Right lobe of liver (tissue), 6 donors: ENCODE data around the gene ZNF564. TPM values are rescaled to one million over a fixed set of nuclear protein-coding genes. Genes with fewer than 3 reads are reported as not detected.
A peak's percentile ranks its signal among the peaks of the same experiment; 100 is the strongest.

Experiments used
- ATAC-seq, 4 donors: fragments of 200-7000 bp; cut with Tn5 transposase; one replicate each; pipeline ENCODE4 v1.9.1; 2020; ENCODE audit warnings: mild to moderate bottlenecking in 4 of 4, moderate library complexity in 4 of 4
- DNase-seq, 3 donors: peaks; one replicate each; pipeline ENCODE4 v3.0.0-alpha.2; 2020
- H3K27ac ChIP-seq, 3 donors: fragments of 200-600 bp; one replicate each; pipeline ENCODE4 v1.8.0; 2022
- H3K27me3 ChIP-seq, 2 donors: fragments of 200-600 bp; one replicate each; pipeline ENCODE4 v1.8.0; 2022
- H3K36me3 ChIP-seq, 4 donors: fragments of 200-600 bp; sonication (generic) in 1 of 4; one replicate each; pipeline versions ENCODE4 v1.5.1 to v1.8.0; 2017 to 2022; ENCODE audit warnings: control low read depth in 1 of 4
- H3K4me1 ChIP-seq, 4 donors: fragments of 200-600 bp; sonication (generic) in 1 of 4; one replicate each; pipeline versions ENCODE4 v1.5.1 to v1.8.0; 2017 to 2022; ENCODE audit warnings: control low read depth in 1 of 4
- H3K4me3 ChIP-seq, 3 donors: fragments of 200-600 bp; one replicate each; pipeline ENCODE4 v1.8.0; 2022
- H3K9me3 ChIP-seq, 4 donors: fragments of 200-600 bp; sonication (generic) in 1 of 4; one replicate each; pipeline versions ENCODE4 v1.5.1 to v1.8.0; 2017 to 2022; ENCODE audit warnings: control low read depth in 1 of 4
- POLR2A ChIP-seq: fragments of 450-650 bp; IDR thresholded peaks from one replicate; pipeline ENCODE4 v1.6.1; 2017; ENCODE audit warnings: antibody characterized with exemption, mild to moderate bottlenecking
- WGBS: methylation state at CpG from one replicate; pipeline ENCODE4 v1.1.6; 2018; ENCODE audit warnings: low coverage, low lambda C conversion rate; ENCODE audit not compliant: insufficient coverage; ENCODE audit errors: missing lambda C conversion rate; 5-methylcytosine and 5-hydroxymethylcytosine counted together
- intact Hi-C, 2 donors: fragments of 100-400 bp; cut with DNase I; formaldehyde crosslinking; loops; one replicate each; pipeline versions ENCODE4 v1.11.2 to v1.14.1; 2022
- total RNA-seq, 6 experiments: library from RNA; depleted of rRNA in 2 of 6; stranded (reverse); fragments of >200 nt in 2 of 6; fragmentation: NEBNext Ultra II Directional in 3 of 6; extraction: Animal tissue kit (Norgen Biotek cat#: 25700) in 3 of 6; gene quantifications; one replicate each; pipeline versions ENCODE4 v1.1.0 to v1.2.4, GENCODE V29; 2016 to 2023
- TF ChIP-seq, protein P1 (sequence below), 4 donors: fragments of 200-600 bp in 3 of 4; fragments of 450-650 bp in 1 of 4; IDR thresholded peaks; one replicate each; pipeline versions ENCODE4 v1.5.1 to v1.8.0; 2016 to 2022; ENCODE audit warnings: antibody characterized with exemption in 4 of 4, mild to moderate bottlenecking in 2 of 4
- donor health status: DM: no; HTN: yes; CAD: no.
- donor health status: DM: no; HTN: no; CAD: no.
- donor health status: DM: no; HTN: no; CAD: no.
- donor health status: DM: no; HTN: yes; CAD: no.
- donor health status: DM: no; HTN: yes; CAD: no.

ZNF564 gene
- total RNA-seq, 6 experiments from 2014 or later, result 3.1 to 8.1 (median 5.3) TPM

DNA sequence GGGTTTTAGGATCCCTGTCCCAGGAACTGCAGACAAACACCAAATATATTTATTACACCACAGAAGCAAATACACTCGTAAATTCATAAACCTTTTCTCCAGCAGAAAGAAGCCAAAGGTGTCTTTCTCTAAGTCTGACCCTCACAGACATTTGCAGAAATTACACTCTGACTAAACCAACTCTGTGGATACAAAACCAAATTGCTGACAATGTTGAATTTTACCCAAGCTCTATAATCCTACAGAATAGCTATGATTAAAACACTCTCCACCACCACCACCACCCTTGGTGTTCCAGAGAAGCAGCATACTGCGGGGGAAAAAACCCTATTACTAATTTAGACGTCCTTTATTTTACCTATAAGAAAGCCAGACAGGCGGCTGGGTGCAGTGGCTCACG, 5.2 kb downstream of the ZNF564 start:
- no peaks in the 10 kb centered on the region for H3K9me3 ChIP-seq
- no peak for DNase-seq
- no peak overlapping the region for H3K4me3 ChIP-seq
- intact Hi-C loops, result no loop called here
- peak overlapping the region in 1 of 3 donors; percentile 58 for H3K27ac ChIP-seq
- WGBS, result 91% methylated on average over 5 of the region's 5 CpGs
- TF ChIP-seq, protein P1, sequence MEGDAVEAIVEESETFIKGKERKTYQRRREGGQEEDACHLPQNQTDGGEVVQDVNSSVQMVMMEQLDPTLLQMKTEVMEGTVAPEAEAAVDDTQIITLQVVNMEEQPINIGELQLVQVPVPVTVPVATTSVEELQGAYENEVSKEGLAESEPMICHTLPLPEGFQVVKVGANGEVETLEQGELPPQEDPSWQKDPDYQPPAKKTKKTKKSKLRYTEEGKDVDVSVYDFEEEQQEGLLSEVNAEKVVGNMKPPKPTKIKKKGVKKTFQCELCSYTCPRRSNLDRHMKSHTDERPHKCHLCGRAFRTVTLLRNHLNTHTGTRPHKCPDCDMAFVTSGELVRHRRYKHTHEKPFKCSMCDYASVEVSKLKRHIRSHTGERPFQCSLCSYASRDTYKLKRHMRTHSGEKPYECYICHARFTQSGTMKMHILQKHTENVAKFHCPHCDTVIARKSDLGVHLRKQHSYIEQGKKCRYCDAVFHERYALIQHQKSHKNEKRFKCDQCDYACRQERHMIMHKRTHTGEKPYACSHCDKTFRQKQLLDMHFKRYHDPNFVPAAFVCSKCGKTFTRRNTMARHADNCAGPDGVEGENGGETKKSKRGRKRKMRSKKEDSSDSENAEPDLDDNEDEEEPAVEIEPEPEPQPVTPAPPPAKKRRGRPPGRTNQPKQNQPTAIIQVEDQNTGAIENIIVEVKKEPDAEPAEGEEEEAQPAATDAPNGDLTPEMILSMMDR (IDR thresholded peaks at IDR 0.05), result no peak
- TF ChIP-seq POLR2A, result no peak
- peaks cover 0 to 42% (median 20%) of the 10 kb centered on the region in 4 donors for H3K4me1 ChIP-seq
- H3K27me3 ChIP-seq, result no peaks in the 10 kb centered on the region
- H3K36me3 ChIP-seq, result no peaks in the 10 kb centered on the region
- ATAC-seq, result no peak

DNA sequence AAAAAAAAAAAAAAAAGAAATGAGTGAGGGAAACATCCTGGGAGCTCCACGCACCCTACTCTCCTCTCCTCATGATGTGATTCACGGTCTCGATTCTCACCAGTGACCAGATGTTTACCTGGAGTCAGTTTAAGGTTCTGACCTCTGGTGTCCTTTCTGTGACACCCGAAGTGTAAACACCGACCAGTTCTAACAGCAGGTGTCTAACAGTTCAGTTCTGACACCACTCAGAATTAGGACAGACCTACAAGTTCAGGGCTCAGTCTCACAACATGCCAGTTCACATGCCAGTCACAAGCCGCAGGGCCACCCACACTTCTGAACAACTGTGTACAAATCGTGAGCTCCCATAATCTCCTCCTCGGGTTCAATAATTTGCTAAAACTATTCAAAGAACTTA, 6.0 kb downstream of the ZNF564 start:
- intact Hi-C loops, result no loop called here
- Histone ChIP-seq H3K4me3 (no peak overlapping the region), H3K9me3 (no peaks in the 10 kb centered on the region), H3K27me3 (no peaks in the 10 kb centered on the region), H3K36me3 (no peaks in the 10 kb centered on the region), H3K27ac (peak overlapping the region in 2 of 3 donors; percentile 12 to 58), H3K4me1 (peaks cover 0 to 41% (median 20%) of the 10 kb centered on the region in 4 donors)
- DNase-seq (peak in 2 of 3 donors; percentile 48 to 59), ATAC-seq (peak; percentile 82 to 98 (median 96))
- WGBS, result 35% methylated on average over 5 of the region's 8 CpGs
- TF ChIP-seq, protein P1 (IDR thresholded peaks at IDR 0.05), result no peak
- no peak for TF ChIP-seq POLR2A

DNA sequence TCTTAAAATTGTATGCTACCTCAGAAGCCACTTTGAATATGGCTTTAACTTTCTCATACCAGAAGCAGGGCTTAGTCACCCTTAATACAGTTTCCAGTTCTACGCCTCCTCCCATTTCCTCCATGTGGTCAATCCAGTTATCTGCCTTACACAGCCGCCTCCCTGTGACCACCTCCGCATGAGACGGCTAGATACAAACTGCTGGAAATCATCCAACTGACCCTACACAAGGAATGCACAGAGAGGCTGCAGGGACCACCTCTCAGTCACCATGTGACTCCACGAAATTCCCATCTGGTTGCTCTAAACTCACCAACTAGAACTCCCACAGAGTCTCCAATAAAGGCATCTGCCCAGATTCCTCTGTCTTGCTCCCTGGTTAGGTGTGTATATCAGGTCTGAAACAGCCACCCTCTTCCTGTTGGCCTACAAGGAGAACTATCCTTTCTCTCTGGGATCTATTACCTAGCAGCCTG, 6.8 kb downstream of the ZNF564 start:
- 59% methylated on average over 4 of the region's 5 CpGs for WGBS
- Histone ChIP-seq H3K27ac (peak overlapping the region in 1 of 3 donors; percentile 31), H3K9me3 (no peaks in the 10 kb centered on the region), H3K36me3 (no peaks in the 10 kb centered on the region), H3K27me3 (no peaks in the 10 kb centered on the region), H3K4me1 (peaks cover 0 to 33% (median 16%) of the 10 kb centered on the region in 4 donors), H3K4me3 (no peak overlapping the region)
- intact Hi-C loops, result no loop called here
- DNase-seq (no peak), ATAC-seq (no peak)
- TF ChIP-seq, protein P1 (IDR thresholded peaks at IDR 0.05), result no peak
- no peak for TF ChIP-seq POLR2A

DNA sequence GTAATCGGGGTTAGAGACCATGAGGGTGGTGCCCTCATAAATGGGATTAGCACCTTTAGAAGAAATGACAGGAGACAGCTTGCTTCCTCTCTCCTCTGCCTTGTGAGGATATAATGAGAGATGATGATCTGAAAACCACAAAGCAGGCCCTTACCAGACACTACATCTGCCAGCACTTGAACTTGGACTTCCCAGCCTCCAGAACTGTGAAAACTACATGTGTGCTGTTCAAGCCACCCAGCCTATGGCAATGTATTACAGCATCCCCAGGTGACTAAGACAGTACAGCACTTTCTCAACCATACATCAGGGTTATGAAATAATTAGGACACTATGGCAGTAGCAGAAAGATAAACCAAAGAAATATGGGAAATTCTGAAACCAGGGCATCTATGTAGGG, 7.4 kb downstream of the ZNF564 start:
- Histone ChIP-seq H3K4me3 (no peak overlapping the region), H3K4me1 (peaks cover 0 to 27% (median 13%) of the 10 kb centered on the region in 4 donors), H3K27me3 (no peaks in the 10 kb centered on the region), H3K27ac (no peak overlapping the region), H3K36me3 (no peaks in the 10 kb centered on the region), H3K9me3 (no peaks in the 10 kb centered on the region)
- 78% methylated on average over 1 of the region's 1 CpG for WGBS
- DNase-seq (no peak), ATAC-seq (no peak)
- TF ChIP-seq POLR2A, result no peak
- TF ChIP-seq, protein P1 (IDR thresholded peaks at IDR 0.05), result no peak
- intact Hi-C loops, result no loop called here
